ENCODE results near the gene OPCML.

DNA sequence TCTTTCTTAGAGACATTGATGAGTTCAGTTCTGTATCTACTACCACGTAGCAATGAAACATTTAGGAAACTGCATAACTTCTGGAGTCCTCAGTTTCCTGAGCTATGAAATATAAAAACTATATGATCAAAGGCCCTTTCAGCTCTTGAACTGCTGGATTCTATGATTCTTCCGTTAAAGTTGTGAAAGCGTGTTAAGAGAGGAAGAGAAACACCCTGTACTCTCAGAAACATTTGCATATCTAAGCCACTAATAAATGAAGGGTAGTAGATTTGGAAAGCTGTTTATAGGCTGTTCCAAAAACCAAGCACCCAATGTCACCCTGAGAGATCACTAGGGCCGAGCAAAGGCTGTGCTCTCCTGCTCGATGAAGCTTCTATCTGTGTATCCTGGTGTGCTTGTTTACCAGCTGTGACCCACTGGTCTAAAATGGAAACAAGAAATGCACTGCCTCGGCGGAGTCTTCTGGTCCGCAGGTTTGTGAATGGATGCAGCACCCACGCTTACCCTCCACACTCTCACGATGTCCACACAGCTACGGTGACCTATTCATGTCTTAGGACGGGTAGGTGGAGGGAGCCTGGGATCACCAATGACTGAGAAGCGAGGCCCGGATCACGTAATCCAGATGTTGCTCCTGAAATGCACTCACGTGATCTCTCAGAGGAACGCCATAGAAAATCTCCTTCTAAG, 325.8 kb downstream of the OPCML start:
- TF ChIP-seq CTCF (IDR thresholded peaks at IDR 0.05): no peak
- no peak for TF ChIP-seq POLR2AphosphoS5 (IDR thresholded peaks at IDR 0.05)
- TF ChIP-seq POLR2A (IDR thresholded peaks at IDR 0.05): no peak

Data from prostate gland (tissue), 2 donors.